Choroid plexus epithelial cell (primary cell): ENCODE data around the gene TBC1D14.

Experiments used
- DNase-seq: peaks from one replicate; pipeline ENCODE4 v3.0.0-alpha.2; 2010; ENCODE audit warnings: low read depth
- H3K4me3 ChIP-seq: 2 replicates; pipeline ENCODE4 v1.5.1; 2011; ENCODE audit warnings: low read depth, mild to moderate bottlenecking, control low read depth, low read length, moderate library complexity
- CTCF ChIP-seq: conservative IDR thresholded peaks from 2 replicates; pipeline ENCODE4 v1.5.1; 2011; ENCODE audit warnings: low read depth, mild to moderate bottlenecking, control low read depth, inconsistent platforms, low read length, moderate library complexity

TBC1D14 gene

GRCh38 chr4:7061815-7062214 is 152.2 kb downstream of the TBC1D14 start:
- H3K4me3 ChIP-seq, result no peak overlapping the region
- no peak for TF ChIP-seq CTCF
- no peak for DNase-seq

GRCh38 chr4:7062816-7063215 is 153.2 kb downstream of the TBC1D14 start:
- H3K4me3 ChIP-seq, result no peak overlapping the region
- no peak for TF ChIP-seq CTCF
- DNase-seq, result no peak

- no peak overlapping the region for H3K4me3 ChIP-seq
- no peak for TF ChIP-seq CTCF
- DNase-seq, result no peak
Observed at GRCh38 chr4:7063362-7063761, 153.7 kb downstream of the TBC1D14 start.

- DNase-seq, result no peak
- no peak for TF ChIP-seq CTCF
- H3K4me3 ChIP-seq, result no peak overlapping the region
Observed at GRCh38 chr4:7066006-7066405, 156.4 kb downstream of the TBC1D14 start.

GRCh38 chr4:7066493-7066892 is 156.9 kb downstream of the TBC1D14 start:
- no peak overlapping the region for H3K4me3 ChIP-seq
- no peak for TF ChIP-seq CTCF
- no peak for DNase-seq

- no peak for TF ChIP-seq CTCF
- peak overlapping the region; percentile 91 for H3K4me3 ChIP-seq
- DNase-seq, result no peak
Observed at GRCh38 chr4:7067126-7067451, 157.5 kb downstream of the TBC1D14 start.

- peak; percentile 100 for DNase-seq
Observed at GRCh38 chr4:7067452-7068278, 158.0 kb downstream of the TBC1D14 start, which contains the start of gene GRPEL1. Gene GRPEL1, minus strand, starts transcription at chr4:7068064. Its CDS starts 32 bp downstream, at chr4:7068032.

More at GRCh38 chr4:7067452-7068278, 158.0 kb downstream of the TBC1D14 start, which contains the start of gene GRPEL1:
- no peak for TF ChIP-seq CTCF
- H3K4me3 ChIP-seq, result peak within 1 kb of the TSS; percentile 91
